ENCODE data around the gene STK32B.
"Not testable (repeated sequence)": the region's sequence is repeated elsewhere in the genome, so short reads cannot be mapped to it uniquely, and the experiment has no call there.

The STK32B gene

DNA sequence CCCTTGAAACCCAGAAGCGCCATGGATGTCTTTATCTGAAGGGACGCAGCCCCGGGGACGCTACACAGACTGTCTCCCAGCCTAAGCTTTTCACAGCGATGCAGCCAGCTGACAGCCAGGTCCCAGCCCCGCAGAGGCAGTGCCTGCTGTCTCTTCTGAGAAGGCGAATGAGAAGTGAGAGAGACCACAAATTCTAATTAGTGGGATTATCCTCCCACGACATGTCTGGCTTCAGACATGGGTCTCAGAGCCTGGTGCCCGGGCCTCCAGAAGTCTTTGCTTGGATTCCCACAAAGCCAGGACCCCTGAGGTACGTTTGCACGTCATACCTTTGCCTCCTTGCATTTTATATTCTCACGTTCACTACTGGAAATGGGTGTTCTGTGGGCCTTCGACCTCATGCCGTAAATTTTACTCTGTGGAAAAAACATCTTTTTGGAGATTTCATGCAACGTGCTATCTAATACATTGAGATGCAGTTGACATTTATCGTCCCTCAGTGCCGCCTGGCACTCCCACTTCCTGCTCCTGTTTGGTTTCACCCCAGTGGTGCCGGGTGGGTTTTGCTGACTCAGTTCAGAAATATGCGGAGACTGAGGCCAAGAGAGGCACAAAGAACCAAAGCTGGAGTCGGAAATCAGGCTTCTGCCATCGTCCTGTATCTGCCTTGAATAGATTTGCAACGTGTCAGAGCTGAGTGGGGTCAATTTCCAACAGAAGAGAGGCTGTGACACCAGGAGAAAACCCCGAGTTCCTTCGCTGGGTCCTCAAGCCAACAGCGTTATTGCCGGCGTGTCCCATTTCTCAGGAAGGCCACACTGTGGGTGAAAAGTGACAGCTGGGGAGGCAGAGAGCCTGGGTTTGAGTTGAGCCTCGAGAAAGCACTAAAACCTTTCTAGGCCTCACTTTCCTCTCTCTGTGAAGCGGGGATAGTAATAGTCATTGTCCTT, 114.4 kb downstream of the STK32B start:
- peak; percentile 84 for DNase-seq

DNA sequence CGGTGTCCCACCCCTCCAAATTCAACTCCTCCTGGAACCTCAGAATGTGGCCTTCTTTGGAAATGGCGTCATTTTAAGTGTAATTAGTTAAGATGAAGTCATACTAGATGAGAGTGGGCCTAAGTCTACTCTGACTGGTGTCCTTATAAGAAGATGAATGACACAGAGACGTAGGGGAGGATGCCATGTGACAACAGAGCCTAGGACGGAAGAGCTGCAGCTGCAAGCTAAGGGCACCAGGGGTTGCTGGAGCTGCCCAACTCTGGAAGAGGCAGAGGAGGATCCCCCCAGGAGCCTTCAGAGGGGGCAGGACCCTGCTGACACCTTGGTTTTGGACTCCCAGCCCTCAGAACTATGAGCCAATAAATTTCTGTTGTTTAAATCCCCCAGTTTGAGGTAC, 115.1 kb downstream of the STK32B start:
- DNase-seq, result no peak

DNA sequence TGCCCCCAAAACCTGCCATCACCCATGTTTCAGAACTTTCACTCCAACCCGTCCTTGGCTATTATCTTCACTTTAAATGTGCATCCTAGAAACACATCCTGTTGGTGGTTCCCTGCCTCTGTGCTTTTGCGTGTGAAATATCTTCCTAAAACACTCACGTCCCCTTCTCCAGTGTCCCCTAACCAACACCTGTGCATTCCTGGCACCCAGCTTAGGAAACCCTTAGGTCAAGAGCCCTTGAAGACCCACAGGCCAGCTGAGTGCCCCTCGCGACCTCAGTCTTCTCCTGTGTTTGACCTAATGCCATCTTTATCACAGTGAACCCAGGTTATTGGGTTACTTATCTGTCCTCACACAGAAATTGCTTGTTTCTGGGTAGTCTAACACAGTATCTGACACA, 117.6 kb downstream of the STK32B start:
- DNase-seq, result no peak

DNA sequence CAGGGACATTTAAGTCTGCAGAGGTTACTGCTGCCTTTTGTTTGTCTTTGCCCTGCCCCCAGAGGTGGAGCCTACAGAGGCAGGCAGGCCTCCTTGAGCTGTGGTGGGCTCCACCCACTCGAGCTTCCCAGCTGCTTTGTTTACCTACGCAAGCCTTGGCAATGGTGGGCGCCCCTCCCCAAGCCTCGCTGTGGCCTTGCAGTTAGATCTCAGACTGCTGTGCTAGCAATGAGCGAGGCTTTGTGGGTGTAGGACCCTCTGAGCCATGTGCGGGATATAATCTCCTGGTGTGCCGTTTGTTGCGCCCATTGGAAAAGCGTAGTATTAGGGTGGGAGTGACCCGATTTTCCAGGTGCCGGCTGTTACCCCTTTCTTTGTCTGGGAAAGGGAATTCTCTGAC, 124.6 kb downstream of the STK32B start:
- DNase-seq, result not testable (repeated sequence)

DNA sequence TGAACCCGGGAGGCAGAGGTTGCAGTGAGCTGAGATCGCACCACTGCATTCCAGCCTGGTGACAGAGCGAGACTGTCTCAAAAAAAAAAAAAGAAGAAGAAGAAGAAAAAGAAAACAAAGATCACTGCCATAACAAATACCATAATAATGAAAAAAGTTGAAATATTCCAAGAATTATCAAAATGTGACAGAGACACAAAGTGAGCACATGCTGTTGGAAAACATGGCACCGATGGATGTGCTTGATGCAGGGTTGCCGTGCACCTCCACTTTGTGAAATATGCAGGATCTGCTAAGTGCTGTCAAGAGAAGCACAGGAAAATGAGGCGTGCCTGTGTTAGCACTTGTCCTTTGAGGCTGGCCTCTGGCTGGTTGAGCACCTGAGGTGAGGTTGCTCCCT, 133.3 kb downstream of the STK32B start:
- DNase-seq, result no peak

DNA sequence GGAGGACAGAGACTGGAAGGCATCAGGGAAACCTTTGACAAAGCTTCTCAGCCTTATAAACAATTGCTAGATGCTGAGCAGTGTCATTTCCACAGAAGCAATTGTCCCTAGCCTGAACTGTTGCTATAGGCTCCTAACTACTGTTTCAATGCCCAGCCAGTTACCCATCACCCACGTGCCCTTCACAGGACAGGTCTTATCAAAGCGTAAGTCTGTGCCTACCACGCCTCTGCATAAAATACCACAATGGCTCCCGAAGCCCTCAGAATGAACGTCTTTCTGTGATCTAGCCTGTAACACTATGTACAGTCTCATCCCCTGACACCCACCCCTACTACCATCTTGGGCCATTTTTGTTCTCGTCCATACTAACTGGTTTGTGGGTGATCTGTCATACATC, 134.3 kb downstream of the STK32B start:
- DNase-seq, result no peak

DNA sequence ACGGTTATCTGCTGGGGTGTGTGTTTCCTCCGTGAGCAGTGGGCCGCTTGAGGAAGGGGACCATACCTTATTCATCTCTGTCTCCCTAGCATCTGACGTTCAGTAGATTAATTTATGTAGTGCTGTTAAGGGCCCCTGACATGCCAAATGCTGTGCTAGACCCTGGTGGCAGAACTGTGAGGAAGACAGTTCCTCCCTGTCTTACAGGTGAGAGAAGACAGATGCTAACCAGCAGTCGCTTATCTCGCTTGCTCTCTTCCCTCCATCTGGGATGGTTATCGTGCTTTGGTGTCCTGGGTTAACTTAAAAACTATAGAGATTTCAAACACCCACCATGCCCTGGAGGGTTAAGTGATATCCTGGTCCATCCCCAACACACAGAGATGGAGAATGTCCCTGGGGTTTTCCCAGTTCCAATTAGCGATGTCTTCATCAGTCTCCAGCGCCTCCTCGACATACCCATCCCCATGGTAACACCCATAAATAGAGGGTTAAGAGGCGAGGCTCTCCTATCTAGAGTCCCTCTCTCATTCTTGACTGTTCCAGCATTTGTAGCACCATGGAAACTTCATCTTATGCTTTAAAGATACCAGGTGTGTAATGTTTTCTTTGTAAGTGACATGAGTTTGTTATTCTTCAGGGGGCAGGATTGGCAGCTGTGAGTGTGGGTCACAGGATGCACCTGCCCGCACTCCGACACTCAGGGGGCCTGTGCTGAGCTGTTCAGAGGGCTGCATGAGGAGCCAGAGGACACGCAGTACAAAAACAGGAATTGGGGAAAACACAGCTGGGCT, 135.2 kb downstream of the STK32B start:
- no peak for DNase-seq

DNA sequence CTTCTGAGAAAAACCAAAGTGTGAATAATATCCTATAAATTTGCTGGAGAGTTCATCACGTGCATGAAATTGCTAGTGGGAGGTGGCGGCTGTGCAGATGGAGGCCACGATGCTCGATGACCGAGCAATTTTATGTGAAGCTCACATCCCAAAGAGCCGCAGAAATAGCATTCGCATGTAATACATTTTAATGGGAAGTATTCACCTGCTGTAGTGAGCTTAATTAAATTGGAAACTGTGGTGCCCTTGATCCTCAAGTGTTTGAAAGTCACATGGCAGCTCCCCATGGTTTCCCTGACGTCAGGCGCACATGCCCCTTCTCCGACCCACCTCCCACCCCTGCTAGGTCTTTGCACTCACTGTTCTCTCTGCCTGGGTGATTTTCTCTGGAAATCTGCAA, 136.8 kb downstream of the STK32B start:
- DNase-seq, result no peak

DNA sequence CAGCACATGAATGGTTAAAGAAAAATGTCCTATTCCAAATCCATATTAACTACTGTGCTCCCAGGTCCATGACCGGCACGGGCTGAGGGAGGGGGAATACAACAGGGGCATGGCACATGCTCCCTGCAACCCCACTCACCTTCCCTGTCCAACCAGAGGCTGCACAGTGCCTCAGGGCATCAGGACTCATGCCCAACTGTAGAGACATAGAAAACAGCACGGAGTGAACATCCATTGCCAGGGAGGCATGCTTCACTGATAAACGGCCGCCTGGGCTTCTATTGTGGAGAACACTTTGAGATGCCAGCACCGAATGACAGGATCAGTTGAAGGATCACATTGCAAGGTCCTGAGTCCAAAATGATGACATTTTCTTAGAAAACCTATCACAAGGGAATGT, 140.6 kb downstream of the STK32B start:
- no peak for DNase-seq

DNA sequence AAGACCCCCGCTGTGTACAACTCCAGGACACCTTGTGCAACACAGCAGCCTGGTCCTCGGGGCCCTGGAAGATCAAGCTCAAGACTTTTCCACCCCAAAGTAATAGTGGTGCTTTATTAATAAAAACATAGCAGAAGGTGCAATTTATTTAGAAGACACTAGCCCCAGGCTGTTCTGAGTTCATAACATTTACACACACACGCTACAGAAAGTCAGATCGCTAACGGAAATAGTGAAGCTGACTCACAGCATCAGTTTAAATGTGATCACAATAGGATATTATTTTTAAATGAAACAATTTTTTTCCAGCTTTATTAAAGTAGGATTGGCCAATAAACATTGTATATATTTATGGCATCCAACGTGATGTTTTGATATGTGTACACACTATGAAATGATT, 141.0 kb downstream of the STK32B start:
- DNase-seq, result no peak

DNA sequence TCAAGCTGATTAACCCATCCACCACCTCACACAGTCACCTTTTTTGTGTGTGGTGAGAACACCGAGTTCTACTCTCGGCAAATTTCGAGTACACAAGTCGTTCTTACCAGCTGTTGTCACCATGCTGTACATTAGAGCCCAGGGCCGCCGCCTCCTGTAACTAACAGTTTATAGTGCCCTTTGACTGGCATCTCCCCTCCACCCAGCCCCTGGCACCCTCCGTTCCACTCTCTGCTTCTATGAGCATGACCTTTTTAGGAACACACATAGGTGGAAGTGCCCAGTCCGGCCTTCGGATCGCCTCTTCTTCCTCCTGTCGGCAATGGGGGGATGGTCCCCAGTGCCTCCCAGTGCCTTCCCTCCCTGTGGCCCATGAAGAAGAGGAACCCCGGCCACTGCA, 141.4 kb downstream of the STK32B start:
- DNase-seq, result no peak

DNA sequence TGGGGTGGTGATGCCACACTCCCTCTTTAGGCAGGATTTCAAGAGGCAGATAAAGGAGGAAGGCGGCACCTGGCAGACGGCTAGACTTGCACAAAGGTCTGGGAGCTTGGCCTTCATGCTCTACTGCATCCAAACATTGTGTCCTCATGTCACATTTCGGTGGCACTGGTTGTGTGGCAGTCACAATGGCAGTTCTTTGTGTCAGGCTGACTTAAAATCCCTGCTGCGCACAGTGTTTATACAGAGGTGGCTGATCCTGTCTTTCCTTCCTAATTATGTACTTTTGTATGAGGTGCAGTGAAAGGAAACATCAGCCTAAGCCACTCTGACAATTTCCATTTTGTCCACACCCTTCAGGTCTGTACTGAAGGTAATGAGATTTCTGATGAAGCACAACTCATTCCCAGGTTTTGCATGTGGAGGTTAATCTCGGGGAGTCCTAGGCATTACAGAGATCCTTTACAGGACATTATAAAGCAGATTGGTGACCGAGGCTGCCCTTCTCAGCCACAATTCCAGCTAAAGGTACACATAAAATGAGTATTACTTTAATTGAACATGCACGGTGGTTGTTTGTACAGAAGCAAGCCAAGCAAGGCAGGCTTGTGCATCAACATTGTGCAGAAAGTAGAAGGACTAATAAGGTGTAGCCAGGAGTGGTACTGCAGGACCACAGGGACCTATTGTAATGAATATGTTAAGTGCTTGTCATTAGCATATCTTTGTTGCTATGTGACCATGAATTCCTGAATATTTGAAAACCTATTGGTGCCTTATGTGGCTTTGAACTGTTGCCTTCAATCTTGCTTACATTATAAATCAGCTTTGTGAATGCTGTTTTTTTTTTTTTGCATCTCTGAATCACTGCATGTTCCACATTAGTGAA, 147.6 kb downstream of the STK32B start:
- no peak for DNase-seq

DNA sequence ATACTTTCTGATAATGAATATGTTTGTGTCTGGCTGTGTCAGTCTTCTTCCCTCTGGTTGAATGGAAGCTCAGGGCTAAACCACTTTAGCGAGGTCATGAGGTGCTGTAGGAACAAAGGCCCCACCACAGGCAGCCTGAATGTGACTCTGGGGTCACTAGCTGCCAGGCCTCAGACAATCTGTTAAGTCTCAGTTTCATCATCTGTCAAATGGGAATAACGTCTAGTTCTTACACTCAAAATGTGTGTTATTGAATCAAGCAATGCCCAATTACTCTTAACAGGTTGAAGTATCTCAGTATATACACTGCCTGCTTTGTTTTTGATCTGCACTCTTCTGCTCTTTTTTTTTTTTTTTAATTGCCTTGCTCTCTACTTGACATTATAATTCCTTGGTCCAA, 148.6 kb downstream of the STK32B start:
- no peak for DNase-seq

DNA sequence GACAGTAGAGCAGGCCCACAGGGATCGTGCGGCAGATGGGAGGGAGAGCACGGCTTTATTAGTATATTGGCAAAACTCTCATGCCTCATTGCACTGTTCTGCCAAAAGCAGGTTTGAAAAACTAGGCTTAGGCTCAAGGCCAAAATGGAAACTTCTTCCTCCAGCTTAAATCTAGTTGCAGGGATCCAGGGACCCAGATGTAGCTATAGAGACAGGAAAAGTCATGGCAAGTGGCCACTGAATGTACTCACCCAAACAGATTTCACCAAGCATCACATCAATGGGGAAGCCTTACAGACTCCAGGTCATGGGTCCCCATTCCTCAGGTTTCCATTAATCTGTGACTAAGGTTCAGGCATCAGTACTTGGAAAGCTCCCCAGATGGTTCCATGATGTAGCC, 149.2 kb downstream of the STK32B start:
- DNase-seq, result no peak

DNA sequence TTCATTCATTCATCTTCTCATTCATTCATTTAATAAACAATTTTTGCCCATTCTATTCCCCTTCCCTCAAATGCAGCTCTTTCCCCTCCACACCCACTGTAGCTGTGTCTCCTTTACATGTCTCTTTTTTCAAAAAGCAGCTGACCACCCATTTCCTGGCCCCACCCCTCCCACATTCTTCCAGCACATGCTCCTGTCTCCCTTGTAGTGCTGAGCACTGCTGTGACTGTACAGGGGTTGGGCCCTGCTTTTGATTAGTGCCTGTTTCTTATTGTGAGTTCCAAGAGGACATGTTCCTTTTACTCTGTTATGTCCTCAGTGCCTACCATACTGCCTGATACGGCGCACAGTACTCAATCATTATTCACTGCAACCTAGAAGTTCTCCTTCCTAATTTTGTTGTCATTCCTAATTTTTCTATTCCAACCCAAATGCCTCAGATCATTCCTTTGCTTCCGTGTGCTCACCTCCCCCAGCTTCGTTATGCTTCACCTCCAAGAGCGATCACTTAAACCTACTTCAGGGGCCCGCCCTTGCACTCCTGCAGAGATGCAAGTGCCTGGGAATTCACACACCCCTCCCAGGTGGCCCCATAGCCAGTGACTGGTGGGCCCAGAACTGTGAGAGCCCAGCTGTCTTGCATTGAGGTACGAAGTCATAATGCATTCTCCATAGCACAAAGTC, 152.2 kb downstream of the STK32B start:
- no peak for DNase-seq

DNA sequence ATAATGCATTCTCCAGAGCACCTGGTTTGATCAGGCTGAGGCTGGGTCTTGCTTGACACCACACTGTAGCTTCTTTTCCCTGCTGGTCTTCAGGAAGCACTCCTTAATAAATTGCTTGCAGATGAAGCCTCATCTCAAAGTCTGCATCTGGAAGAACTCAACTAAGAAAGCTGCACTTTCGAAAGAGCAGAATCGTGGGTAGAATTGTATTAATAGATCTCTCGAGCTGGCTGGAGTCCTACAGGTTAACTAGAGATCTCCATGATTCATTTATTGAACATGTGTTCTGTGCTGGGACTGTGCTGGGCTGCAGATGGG, 152.7 kb downstream of the STK32B start:
- no peak for DNase-seq

DNA sequence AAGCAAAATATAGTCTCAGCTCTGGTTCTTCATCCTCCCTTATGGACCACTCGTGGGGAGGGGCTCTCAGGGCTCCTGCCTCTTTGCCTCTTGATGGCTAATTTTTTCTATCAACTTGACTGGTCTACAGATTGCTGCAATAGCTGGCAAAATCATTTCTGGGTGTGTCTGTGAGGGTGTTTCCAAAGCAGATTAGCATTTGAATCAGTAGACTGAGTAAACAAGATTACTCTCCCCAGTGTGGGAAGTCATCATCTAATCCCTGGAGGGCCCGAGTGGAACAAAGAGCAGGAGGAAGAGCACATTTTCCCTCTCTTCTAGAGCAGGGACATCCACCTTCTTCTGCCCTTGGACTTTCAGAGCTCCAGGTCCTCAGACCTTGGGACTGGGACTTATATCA, 153.5 kb downstream of the STK32B start:
- no peak for DNase-seq

DNA sequence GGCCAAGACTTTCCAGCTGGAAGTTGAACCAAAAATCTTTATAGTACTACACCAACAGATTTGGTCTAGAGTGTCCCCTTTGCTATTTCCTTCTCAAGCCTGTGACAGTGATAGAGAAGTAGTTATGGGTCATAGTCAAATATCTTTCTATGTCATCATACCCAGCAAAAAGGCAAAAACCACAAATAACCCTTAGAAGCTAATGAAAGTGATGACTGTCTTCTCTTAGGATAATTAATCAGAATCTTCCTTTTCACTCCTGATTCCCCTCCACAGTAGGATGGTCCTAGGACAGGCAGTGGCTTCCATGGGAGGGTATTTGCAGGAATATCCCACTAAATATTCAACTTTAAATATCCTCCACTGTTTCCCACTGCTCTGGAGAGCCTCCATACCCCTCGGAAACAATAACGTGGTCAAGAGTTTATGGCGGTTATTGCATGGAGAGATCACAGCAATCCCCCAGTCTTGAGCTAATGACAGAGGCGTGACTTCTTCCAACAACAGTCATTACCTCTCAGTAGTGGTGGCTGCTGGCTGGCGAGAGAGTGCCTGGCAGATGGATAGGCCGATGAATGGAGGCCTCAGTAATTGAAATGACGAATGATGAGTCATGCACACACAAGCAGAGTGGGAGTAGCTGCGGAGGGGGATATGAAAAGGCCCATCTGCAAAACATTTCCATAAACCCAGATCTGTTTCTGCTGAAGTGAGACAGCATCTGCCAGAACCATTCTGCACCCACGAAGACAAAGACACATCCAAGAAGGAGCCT, 154.9 kb downstream of the STK32B start:
- peak; percentile 82 for DNase-seq

DNA sequence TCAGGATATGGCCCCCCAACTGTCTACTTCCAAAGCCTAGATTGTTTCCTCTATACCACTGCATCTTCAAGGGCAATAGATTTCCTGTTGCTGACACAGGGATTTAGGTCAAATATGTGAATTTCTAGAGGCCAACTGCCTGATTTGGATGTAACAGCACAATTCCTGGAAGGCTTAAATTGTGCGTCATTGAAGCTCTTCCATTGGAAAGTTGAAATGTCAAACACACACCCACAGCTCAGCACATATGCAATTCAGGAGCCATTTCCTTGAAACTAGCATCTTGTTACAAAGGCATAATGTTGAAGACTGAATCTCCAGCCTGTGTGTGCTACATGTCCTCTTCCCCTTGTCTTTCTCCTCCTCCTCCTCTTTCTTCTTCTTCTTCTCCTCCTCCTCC, 158.6 kb downstream of the STK32B start:
- no peak for DNase-seq

DNA sequence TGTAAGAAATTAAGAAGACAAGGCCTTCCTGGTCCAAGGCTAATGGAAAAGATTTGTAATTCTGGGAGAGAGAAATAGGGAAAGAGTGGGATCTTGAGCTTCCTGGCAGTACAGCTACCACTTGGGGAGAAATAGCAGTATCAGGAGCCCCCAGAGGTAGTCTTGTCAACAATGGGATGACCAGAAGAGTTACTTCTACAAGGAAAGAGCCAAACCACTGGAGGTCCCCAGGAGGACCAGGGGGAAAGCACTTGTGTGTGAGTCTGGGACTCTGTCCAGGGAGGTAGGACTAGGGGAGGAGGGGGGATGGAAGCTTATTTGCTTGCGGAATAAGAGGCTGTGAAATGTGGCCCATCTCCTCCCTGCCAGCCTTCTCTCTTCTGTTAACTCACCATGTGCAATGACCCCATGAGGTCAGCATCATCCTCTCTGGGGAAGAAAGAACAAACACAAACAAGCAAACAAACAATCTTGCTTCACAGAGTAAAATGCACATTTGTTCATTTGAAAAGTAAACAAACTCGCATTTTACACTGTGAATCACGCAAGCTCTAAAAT, 160.1 kb downstream of the STK32B start:
- no peak for DNase-seq

DNA sequence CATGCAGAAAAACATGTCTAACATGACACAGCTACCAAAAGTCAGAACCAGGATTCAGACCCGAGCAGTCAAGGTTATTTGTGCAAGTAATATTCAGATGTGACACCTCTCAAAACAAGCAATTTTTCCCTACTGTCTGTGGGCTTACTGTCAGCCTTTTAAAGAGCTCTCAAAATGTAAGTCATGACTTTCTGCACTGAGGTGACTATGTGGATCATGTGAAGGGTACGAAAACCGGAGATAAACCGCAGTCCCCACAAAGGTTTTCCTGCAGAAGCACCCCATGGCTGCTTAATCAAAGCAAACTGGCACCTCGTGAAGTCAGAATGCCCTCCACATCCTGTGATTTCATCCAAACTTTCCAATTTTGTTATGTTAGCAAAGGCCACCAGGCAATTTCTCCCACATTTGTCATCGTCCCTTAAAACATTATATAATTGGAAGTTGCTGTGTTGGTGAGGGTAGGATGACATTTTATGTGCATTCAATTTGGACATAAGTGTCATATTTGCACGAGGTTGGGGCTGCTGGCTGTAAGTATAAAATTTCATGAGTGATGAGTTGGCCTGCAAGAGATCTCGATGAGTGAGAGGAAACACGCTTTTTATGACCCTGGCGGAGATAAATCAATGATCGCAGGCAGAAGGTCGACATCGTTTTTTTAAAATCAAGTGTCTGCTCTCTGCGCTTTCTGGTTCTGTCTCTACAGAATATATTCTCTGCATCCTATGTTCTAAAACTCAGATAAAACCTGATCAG, 161.2 kb downstream of the STK32B start:
- no peak for DNase-seq
